SK-N-SH treated with all-trans-retinoic acid at 6 μM for 48 hours (cell line): ENCODE measurements around the gene TOR1A.

Experiments
- CREB5 ChIP-seq: fragments of 250-450 bp; sonication (Bioruptor Pico); IDR thresholded peaks from 2 replicates; pipeline ENCODE4 v1.5.1; 2020; ENCODE audit warnings: low read depth, mild to moderate bottlenecking, moderate library complexity
- ISL1 ChIP-seq: fragments of 250-450 bp; sonication (Bioruptor Pico); IDR thresholded peaks from 2 replicates; pipeline ENCODE4 v2.1.2; 2022; ENCODE audit warnings: mild to moderate bottlenecking, moderate library complexity
- SNAI2 ChIP-seq: fragments of 250-450 bp; sonication (Bioruptor Pico); IDR thresholded peaks from 2 replicates; pipeline ENCODE4 v1.5.0; 2020; ENCODE audit warnings: mild to moderate bottlenecking, moderate library complexity
- TOX ChIP-seq: fragments of 250-450 bp; sonication (Bioruptor Pico); IDR thresholded peaks from 2 replicates; pipeline ENCODE4 v1.8.0; 2021; ENCODE audit warnings: mild to moderate bottlenecking, moderate library complexity, borderline replicate concordance
- ZFP3 ChIP-seq: fragments of 250-450 bp; sonication (Bioruptor Pico); IDR thresholded peaks from 2 replicates; pipeline ENCODE4 v1.5.0; 2020; ENCODE audit warnings: mild to moderate bottlenecking, moderate library complexity
- TF ChIP-seq, protein P1 (sequence below): fragments of 250-450 bp; sonication (Bioruptor Pico); IDR thresholded peaks from 2 replicates; pipeline ENCODE4 v1.5.0; 2020; ENCODE audit warnings: mild to moderate bottlenecking, moderate library complexity
- TF ChIP-seq, protein P2 (sequence below): fragments of 250-450 bp; sonication (Bioruptor Pico); IDR thresholded peaks from 2 replicates; pipeline ENCODE4 v1.8.0; 2020; ENCODE audit warnings: mild to moderate bottlenecking, moderate library complexity, borderline replicate concordance

GRCh38 chr9:129781981-129782380 lies 42.0 kb downstream of the TOR1A start:
- TF ChIP-seq ZFP3 (no peak), TOX (CRISPR knock-in tag) (no peak), CREB5 (no peak), SNAI2 (CRISPR knock-in tag) (no peak), ISL1 (CRISPR knock-in tag) (no peak)
- TF ChIP-seq, protein P1, sequence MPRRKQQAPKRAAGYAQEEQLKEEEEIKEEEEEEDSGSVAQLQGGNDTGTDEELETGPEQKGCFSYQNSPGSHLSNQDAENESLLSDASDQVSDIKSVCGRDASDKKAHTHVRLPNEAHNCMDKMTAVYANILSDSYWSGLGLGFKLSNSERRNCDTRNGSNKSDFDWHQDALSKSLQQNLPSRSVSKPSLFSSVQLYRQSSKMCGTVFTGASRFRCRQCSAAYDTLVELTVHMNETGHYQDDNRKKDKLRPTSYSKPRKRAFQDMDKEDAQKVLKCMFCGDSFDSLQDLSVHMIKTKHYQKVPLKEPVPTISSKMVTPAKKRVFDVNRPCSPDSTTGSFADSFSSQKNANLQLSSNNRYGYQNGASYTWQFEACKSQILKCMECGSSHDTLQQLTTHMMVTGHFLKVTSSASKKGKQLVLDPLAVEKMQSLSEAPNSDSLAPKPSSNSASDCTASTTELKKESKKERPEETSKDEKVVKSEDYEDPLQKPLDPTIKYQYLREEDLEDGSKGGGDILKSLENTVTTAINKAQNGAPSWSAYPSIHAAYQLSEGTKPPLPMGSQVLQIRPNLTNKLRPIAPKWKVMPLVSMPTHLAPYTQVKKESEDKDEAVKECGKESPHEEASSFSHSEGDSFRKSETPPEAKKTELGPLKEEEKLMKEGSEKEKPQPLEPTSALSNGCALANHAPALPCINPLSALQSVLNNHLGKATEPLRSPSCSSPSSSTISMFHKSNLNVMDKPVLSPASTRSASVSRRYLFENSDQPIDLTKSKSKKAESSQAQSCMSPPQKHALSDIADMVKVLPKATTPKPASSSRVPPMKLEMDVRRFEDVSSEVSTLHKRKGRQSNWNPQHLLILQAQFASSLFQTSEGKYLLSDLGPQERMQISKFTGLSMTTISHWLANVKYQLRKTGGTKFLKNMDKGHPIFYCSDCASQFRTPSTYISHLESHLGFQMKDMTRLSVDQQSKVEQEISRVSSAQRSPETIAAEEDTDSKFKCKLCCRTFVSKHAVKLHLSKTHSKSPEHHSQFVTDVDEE (CRISPR knock-in tag), result no peak
- TF ChIP-seq, protein P2, sequence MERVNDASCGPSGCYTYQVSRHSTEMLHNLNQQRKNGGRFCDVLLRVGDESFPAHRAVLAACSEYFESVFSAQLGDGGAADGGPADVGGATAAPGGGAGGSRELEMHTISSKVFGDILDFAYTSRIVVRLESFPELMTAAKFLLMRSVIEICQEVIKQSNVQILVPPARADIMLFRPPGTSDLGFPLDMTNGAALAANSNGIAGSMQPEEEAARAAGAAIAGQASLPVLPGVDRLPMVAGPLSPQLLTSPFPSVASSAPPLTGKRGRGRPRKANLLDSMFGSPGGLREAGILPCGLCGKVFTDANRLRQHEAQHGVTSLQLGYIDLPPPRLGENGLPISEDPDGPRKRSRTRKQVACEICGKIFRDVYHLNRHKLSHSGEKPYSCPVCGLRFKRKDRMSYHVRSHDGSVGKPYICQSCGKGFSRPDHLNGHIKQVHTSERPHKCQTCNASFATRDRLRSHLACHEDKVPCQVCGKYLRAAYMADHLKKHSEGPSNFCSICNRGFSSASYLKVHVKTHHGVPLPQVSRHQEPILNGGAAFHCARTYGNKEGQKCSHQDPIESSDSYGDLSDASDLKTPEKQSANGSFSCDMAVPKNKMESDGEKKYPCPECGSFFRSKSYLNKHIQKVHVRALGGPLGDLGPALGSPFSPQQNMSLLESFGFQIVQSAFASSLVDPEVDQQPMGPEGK (CRISPR knock-in tag), result no peak
